Fibroblast of skin of right biceps (primary cell): ENCODE measurements around the gene UBN1.
A peak's percentile ranks its signal among the peaks of the same experiment; 100 is the strongest.
"Not testable (repeated sequence)": the region's sequence is repeated elsewhere in the genome, so short reads cannot be mapped to it uniquely, and the experiment has no call there.

Experiments
- DNase-seq: peaks from one replicate; pipeline ENCODE4 v3.0.0-alpha.2; 2013

Gene UBN1

DNA sequence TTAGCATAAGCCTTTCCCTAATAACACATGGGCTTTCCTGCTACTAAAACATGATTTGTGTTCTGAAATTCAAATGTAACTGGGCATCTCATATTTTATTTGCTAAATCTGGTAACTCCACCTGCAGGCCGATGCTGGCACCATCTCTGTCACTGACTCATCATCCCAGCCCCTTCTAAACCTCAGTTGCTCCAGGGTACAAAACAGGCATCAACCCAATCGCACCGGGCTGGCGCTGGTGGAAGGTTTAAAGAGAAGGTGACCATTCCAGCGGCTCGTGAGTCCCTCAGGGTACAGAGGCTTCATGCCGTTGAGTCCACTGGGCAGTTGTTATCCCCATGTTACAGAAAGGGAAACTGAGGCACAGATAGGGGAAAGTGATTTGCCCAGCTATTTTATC lies 62.5 kb downstream of the UBN1 start:
- DNase-seq, result no peak

DNA sequence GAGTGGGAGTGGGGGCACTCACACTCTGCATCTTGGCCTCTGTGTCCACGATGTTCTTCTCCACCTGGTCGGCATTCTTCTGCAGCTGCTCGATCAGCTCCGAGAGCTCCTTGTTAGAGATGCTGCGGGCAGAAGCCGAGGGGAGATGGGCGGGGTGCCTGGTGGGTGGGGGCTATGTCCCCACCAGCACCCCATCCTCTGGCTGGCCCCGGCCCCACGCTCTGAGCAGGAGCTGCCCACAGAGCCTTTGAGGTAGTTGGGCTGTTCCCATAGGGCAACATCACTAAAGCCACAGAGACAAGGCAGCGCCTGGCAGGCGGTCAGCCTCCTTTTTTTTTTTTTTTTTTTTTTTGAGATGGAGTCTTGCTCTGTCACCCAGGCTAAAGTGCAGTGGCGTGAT lies 63.5 kb downstream of the UBN1 start:
- no peak for DNase-seq

DNA sequence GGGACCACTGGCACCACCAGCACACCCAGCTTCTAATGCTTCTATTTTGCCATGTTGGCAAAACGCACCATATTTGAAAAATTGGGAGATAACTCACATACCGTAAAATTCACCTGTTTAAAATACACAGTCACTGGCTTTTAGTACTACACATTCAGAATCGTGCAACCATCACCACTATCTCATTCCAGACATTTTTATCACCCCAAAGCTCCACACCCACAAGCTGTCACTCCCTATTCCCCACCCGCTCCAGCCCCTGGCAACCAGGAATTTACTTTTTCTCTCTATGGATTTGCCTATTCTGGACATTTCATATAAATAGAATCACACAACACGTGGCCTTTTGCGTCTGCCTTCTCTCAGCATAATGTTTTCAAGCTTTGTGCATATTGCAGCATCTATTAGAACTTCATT lies 64.7 kb downstream of the UBN1 start:
- DNase-seq, result peak; percentile 20

DNA sequence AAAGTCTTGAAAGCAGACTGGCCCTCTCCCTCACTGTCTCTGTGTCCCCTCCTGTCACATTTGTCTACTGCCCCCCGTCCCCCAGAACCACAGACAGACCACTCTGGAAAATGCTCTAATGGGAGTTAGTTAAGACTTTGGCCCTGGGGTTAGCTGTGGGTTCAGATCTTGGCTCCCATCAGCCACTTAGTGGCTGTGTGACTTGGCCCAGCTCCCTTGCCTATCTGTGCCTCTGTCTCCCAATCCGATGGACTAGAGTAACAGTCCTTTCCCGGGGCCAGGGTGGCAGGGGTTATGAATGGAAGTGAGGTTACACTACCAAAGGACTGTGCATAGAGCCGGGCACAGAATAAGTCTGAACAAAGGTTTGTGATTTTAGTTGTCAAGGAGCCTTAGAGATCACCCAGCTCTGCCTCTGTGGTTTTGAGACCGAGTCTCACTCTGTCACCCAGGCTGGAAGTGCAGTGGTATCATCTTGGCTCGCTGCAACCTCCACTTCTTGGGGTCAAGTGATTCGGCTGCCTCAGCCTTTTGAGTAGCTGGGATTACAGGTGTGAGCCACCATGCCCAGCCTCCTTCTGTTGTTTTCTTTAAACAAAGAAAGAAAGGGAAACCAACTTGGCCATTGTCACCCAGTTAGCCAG lies 66.0 kb downstream of the UBN1 start:
- no peak for DNase-seq

DNA sequence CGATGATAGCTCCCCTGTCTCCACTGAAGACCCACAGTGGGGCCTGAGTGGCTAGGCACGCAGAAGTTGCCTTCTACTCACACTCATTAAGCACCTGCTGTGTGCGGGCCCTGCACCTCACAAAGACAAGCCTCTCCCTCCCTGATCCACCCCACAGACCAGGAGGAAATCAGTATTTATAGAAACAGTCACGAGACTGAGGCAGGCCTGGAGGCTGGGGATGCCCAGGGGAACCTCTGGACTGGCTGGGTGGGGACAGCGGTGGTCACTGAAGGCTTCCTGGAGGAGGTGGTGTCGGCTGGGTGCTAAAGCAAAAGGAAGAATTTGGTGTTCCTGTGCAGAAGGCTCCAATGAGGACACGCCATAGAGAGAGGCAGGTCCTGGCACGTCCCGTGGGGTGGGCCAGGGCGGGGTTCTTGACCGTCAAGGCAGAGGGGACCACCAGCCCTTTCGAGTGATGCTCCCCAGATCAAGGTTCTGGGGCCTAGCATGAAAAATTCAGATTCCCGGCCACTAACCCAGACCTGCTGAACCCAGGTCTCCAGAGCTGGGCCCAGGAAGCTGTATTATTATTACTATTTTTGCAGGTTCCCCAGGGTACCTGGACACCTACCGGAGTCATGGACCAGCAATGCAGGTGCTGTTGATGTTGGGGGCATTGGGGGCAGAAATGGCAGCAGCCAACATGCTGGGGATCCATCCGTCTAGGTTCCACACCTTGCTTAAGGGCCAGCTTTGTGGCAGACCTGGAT lies 66.7 kb downstream of the UBN1 start:
- DNase-seq, result no peak

DNA sequence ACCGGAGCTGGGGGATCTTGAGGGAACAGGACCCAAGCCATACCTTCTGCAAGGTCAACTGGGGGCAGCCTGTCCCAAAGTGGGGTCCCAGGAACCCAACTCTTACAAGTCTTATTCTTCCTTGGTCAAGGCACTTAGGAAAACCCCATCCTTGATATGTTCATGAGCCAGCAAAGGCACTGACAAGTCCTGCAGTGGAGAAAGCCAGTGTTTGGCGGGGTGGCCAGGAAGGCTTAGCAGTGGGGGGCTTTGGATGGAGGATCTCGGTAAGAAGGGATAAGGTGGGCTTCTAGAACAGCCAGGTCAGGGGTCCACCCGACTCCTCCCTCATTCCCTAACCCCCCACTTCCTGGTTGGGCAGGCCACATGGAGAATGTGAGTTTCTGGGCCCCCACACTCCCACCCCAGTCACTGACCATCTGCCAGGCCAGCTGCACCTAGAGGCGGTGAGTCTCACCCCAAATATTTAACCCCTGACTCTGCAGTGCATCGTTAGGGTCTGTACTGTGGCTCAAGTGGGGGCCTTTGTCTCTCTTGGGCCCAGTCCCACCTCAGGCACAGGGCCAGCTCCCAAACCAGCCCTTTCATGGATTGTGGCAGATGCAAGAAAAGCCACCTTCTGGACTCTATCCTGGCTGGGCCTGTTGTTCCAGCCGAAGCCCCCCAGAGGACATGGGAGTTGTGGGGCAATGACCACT lies 67.4 kb downstream of the UBN1 start:
- no peak for DNase-seq

DNA sequence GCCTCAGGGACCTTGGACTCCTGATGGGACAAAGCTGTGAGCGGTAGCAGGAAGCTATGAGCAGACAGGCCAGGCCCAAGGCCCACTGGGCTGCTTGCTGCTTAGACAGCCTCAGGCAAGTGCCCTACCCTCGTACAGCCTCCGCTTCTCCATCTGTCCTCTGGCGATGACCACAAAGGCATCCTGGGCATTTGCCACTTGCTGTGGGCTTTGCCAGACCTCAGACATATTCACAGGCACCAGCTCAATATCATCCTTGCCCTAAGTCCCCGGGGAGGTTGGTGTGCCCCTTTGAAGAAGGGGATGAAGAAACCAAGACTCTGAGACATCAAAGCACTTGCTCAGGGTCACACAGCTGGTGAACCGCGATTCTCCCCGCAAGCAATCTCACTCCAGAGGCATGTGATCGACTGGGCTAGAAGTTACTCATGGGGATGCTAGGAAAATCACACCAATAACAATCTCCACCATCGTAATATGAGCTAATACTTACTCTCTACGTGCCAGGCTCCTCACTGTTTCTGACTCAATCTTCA lies 68.0 kb downstream of the UBN1 start:
- DNase-seq, result peak; percentile 77

DNA sequence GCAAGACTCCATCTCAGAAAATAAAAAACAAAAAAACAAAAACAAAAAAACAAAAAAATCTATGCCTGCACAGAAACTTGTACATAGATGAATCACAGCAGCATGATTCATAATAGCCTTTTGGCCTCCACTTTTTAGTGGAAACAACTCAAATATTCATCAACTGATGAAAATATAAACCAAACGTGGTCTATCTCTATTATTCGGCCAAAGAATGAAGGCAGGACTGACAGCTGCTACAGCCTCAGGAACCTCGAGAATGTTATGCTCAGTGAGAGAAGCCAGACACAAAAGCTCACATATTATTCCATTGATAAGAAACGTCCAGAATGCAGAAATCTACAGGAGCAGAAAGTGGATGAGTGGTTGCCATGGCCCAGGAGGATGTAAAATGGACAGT lies 69.8 kb downstream of the UBN1 start:
- DNase-seq, result peak; percentile 32

DNA sequence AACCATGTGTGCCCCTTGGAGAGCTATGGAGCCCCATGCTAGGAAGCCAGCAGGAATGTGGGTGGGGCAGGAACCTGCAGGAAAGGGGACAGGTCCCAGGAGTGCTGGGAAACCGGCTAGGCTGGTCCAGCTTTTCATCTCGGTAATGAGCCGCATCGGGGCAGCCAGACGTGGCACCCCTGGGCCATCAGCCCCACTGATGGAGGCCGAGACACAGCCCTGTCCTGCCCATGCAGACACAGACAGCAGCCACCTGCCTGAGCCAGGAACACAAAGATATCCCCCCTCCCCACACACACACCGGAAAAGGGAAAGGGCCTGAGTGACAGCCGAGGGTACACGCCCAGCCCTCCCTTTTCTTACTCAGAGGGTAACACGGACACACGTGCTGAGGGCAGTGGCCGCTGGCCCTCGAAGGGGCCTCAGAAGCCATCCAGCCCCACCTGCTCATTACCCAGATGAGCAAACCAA lies 71.5 kb downstream of the UBN1 start:
- no peak for DNase-seq

DNA sequence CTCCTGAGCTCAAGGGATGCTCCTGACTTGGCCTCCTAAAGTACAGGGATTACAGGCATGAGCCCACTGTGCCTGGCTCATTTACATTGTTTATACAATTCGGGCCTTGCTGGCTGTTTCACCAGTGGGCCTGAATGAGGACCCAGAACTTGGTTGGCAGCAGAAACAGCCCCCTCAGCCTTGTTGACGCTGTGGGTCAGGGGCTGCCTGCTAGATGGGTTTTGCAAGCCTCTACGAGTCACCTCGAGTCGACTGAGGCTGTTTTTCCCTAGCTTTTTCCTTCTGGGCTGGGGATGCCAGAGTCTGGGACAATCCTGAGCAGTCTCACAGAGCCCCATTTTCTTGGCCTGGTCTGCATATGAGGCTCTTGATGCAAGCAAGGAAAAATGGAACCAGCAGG lies 73.5 kb downstream of the UBN1 start:
- DNase-seq, result no peak

DNA sequence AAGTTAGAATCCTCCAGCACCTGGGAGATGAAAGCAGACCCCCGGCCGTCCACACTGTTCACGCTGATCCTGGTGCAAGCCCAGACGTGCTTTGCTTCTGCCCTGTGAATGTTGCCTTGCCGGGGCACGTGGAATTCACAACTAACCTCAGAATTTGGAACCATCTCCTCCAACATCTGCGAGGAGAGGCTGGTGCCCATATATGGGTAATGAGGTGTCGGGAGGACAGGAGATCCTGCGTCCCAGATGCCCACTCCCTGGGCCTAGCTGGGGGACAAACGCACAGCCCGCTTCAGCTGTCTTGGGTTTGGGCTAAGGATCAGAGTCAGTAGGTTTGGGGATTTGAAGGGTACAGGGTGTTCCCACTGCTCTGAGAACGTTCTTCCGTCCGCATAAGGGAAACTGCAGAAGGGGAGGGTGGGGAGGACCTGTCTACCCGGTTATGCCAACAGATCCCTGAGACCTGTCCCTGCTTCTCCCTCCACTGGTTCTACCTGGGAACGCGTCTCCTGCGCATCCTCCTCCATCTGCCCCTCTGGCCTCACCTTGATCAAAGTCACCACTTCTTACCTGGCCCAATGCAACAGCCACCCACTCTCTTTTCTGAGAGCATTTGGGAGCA lies 75.6 kb downstream of the UBN1 start:
- no peak for DNase-seq

DNA sequence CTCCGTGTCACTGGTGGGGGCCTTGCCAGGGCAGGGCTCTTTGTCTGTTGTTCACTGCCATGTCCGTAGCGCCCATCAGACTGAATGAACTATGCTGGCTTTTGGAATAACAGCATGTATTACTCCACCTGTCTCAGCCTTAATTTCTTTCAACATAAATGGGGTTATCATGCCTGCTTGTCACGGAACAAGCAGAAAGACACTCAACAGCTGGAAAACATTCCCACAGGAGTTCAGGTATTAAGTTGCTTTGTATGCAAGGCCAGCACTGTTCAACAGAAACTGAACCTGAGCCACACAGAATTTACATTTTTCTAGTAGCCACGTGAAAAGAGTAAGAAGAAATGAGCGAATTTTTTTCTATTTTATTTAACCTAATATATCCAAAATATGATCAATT lies 76.6 kb downstream of the UBN1 start:
- DNase-seq, result no peak

DNA sequence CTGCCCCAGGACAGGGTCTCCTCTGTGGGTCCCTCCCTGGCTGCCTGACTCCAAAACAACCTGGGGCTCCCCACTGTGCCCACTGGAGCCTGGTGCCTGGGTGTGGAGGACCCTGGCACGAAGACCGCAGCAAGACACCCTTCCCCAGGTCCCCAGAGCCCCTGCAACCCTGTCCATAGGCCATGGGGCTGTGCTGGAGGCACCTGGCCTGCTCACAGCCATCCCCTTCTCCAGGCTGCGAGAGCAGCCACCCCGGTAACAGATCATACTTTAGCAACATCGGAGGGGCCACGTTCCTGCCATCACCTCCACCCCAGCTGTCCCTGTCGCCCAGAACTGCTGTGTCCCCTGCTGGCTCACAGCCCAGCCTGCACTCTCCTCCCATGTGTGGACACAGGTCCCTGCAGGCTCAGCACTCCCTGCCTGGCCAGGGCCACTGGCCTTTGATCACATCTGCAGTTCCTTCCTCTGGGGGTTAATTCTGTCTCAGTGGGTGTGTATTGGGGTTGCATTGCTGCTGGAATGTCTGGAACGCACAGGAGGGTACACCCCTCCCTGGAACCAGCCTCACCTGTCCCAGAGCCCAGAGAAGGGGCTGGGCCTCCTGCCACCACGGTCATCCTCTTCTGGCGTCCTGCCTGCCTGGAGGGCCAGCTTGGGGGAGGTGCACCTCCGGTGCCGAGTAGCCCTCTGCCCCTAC lies 77.5 kb downstream of the UBN1 start:
- DNase-seq, result no peak

DNA sequence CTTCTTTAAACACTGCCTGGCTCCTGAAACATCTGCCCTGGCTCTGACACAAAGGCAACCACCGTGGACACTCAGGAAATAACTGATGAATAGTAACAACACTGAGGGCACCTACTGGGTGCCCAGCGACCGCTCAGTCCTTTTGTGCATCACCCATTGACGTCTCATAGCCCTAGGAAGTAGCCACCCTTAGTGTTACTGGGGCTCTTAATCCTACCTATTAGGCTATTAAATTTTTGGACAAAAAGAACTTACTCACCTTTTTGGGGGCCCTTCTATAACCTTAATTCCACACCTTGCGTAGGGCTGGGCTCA lies 78.0 kb downstream of the UBN1 start:
- DNase-seq, result no peak

DNA sequence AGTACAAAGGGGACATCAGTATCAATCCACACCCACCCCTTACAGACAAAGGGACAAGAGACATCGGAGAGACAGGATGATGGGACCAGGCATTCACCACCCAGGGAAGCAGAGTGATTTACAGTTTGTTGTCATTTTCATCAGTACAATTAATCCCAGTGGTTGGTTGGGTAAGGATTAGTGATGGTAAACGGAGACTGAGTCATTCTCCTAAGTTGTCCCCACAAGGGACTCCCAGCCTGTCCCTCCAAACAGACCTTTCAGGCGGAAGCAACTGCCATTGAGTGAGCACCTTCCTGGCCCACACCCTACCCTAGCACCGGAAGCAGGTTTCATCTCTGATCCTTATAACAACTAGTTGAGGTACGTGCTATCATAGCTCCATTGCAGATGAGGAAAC lies 78.5 kb downstream of the UBN1 start:
- no peak for DNase-seq

DNA sequence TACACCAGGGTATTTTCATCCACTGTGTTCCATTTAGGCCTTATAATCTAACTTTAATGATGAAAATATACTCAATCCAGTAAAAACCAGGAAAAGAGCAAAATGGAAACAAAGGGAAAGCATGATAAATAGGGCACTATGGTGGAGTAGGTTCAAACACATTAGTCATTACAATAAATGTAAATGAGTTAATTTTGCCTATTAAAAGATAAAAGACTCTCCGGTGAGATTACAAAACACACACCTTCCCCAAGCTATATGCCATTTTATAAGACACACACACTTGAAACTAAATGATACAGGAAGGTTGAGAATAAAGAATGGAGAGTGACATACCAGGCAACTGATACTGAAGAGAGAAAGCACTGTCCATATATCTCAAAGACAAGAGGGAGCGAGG lies 79.6 kb downstream of the UBN1 start:
- no peak for DNase-seq

DNA sequence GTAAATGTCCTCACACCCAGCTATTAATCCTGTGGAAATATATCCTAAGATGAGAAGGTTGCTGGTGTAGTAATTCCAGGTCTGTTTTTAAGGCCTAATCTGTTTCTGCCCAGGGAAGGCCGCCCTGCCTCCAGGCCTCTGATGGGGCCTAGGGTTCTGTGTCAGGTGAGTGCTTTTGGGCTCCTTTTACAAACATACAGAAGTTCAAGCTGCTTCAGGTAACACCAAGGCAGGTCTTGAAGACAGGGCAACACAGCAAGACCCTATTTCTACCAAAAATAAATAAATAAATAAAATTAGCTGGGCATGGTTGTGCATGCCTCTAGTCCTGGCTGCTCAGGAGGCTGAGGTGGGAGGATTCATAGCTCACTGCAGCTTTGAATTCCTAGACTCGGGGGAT lies 80.4 kb downstream of the UBN1 start:
- DNase-seq, result no peak

DNA sequence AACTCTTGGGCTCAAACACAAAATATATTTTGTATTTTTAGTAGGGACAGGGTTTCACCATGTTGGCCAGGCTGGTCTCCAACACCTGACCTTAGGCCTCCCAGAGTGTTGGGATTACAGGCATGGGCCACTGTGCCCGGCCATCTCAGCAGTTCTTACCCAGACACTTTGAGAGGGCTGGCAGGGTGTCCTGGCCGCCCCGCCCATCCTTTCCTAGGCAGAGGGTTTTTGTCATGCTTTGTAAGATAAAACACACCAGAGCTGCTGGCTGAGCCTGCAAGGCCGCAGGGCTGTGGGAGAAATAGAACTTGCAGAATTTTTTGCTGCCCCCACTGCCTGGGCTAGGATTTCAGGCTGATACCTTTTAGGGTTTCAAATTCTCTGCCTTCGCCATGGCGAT lies 80.9 kb downstream of the UBN1 start:
- DNase-seq, result no peak

DNA sequence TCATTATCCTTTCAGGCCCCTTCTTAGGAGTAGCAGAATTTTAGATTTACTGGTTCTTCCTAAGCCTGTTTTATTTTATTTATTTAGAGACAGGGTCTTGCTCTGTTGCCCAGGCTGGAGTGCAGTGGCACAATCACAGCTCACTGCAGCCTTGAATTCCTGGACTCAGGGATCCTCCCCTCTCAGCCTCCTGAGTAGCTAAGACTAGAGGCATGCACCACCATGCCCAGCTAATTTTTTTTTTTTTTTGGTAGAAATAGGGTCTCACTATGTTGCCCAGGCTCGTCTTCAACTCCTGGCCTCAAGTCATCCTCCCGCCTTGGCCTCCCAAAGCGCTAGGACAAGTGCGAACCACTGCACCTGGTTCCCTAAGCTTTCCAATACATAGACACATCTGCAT lies 82.3 kb downstream of the UBN1 start:
- DNase-seq, result not testable (repeated sequence)

DNA sequence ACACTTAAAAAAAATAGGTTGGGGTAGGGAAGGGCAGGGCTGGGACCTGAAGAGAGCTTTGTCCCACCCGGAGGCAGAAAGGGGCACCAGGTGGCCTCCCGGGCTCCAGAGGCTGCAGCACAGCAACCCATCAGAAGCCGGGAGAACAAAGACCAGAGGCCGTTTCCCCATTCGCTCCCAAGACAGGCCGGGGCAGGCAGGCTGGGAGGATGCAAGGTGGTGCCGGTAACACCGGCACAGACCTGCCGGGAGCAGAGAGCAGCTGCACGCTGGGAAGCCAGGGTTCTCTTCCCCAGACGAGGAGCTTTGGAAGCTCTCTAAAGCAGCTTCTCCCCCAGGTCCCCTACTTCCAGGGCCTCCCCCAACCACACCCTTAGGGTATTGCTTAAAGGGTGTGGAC lies 84.1 kb downstream of the UBN1 start:
- no peak for DNase-seq
